WTC11 (cell line): ENCODE measurements around the gene ZNF256. TPM values are rescaled to one million over a fixed set of nuclear protein-coding genes. Genes with fewer than 3 reads are reported as not detected.

Source experiments
- ATAC-seq: fragments of 200-7000 bp; cut with Tn5 transposase; 2 replicates; pipeline ENCODE4 v1.10.0; 2021; ENCODE audit warnings: mild to moderate bottlenecking, moderate library complexity
- CTCF ChIA-PET: fragments of 300-600 bp; sonication (Branson Sonifier 250); formaldehyde crosslinking; loops from one replicate; lab custom pipeline; 2021; ENCODE audit warnings: antibody characterized with exemption; lab: Charles Lee
- POLR2A ChIA-PET: fragments of 350-600 bp; sonication (Branson Sonifier 250); formaldehyde crosslinking; loops from one replicate; lab custom pipeline; 2021; ENCODE audit warnings: antibody characterized with exemption; lab: Charles Lee
- DNase-seq: peaks from one replicate; pipeline ENCODE4 v3.0.0; 2021; ENCODE audit warnings: low spot score
- H3K27ac Mint-ChIP-seq: 2 replicates; pipeline ENCODE4 v1.8.0; 2021; ENCODE audit warnings: mixed read lengths
- H3K27me3 Mint-ChIP-seq: 2 replicates; pipeline ENCODE4 v1.8.0; 2021; ENCODE audit warnings: low read depth, mild to moderate bottlenecking, moderate library complexity, mixed read lengths
- H3K36me3 Mint-ChIP-seq: 2 replicates; pipeline ENCODE4 v1.8.0; 2021; ENCODE audit warnings: mixed read lengths
- H3K4me1 Mint-ChIP-seq: 2 replicates; pipeline ENCODE4 v1.8.0; 2022; ENCODE audit warnings: mixed read lengths
- H3K4me3 Mint-ChIP-seq: 2 replicates; pipeline ENCODE4 v1.8.0; 2021; ENCODE audit warnings: mild to moderate bottlenecking, moderate library complexity, mixed read lengths
- H3K9me3 Mint-ChIP-seq: 2 replicates; pipeline ENCODE4 v1.8.0; 2021; ENCODE audit warnings: mixed read lengths
- ATF3 ChIP-seq: sonication (generic); formaldehyde crosslinking; conservative IDR thresholded peaks from 2 replicates; pipeline ENCODE4 v1.8.1; 2022; ENCODE audit warnings: mild to moderate bottlenecking, missing genetic modification reagents
- CBFB ChIP-seq: sonication (generic); formaldehyde crosslinking; IDR thresholded peaks from 2 replicates; pipeline ENCODE4 v1.8.1; 2022; ENCODE audit warnings: mild to moderate bottlenecking, low read depth, missing genetic modification reagents
- ELF4 ChIP-seq: sonication (generic); formaldehyde crosslinking; IDR thresholded peaks from 2 replicates; pipeline ENCODE4 v1.8.1; 2022; ENCODE audit warnings: low read depth, mild to moderate bottlenecking, moderate library complexity, missing genetic modification reagents
- FOXJ3 ChIP-seq: sonication (generic); formaldehyde crosslinking; IDR thresholded peaks from 2 replicates; pipeline ENCODE4 v1.9.0; 2021; ENCODE audit warnings: missing genetic modification reagents, mild to moderate bottlenecking, borderline replicate concordance
- GRHL2 ChIP-seq: fragments of 250-450 bp; sonication (Bioruptor Pico); IDR thresholded peaks from 2 replicates; pipeline ENCODE4 v1.8.0; 2022; ENCODE audit warnings: mild to moderate bottlenecking, moderate library complexity; ENCODE audit not compliant: insufficient replicate concordance, severe bottlenecking
- HMGXB4 ChIP-seq: sonication (generic); formaldehyde crosslinking; IDR thresholded peaks from 2 replicates; pipeline ENCODE4 v1.8.1; 2023; ENCODE audit warnings: mild to moderate bottlenecking, moderate library complexity, missing genetic modification reagents
- IRF1 ChIP-seq: sonication (generic); formaldehyde crosslinking; IDR thresholded peaks from 2 replicates; pipeline ENCODE4 v1.8.0; 2023; ENCODE audit warnings: missing genetic modification reagents
- NFE2L1 ChIP-seq: sonication (generic); formaldehyde crosslinking; IDR thresholded peaks from 2 replicates; pipeline ENCODE4 v1.8.1; 2023; ENCODE audit warnings: missing genetic modification reagents
- NFYB ChIP-seq: sonication (generic); formaldehyde crosslinking; conservative IDR thresholded peaks from 2 replicates; pipeline ENCODE4 v1.8.0; 2022; ENCODE audit warnings: low read depth, missing genetic modification reagents
- NR3C1 ChIP-seq: sonication (generic); formaldehyde crosslinking; conservative IDR thresholded peaks from 2 replicates; pipeline ENCODE4 v1.8.1; 2023; ENCODE audit warnings: low read depth, mild to moderate bottlenecking, missing genetic modification reagents
- OVOL2 ChIP-seq: fragments of 250-450 bp; sonication (Bioruptor Pico); IDR thresholded peaks from 2 replicates; pipeline ENCODE4 v1.9.0; 2021; ENCODE audit warnings: mild to moderate bottlenecking, borderline replicate concordance
- PREB ChIP-seq: sonication (generic); formaldehyde crosslinking; IDR thresholded peaks from 2 replicates; pipeline ENCODE4 v1.8.1; 2022; ENCODE audit warnings: mild to moderate bottlenecking, missing genetic modification reagents, moderate library complexity, borderline replicate concordance
- PRRX2 ChIP-seq: fragments of 250-450 bp; sonication (Bioruptor Pico); IDR thresholded peaks from 2 replicates; pipeline ENCODE4 v1.8.0; 2021; ENCODE audit warnings: mild to moderate bottlenecking
- RORB ChIP-seq: fragments of 250-450 bp; sonication (Bioruptor Pico); IDR thresholded peaks from 2 replicates; pipeline ENCODE4 v1.9.0; 2021; ENCODE audit warnings: mild to moderate bottlenecking
- SP1 ChIP-seq: sonication (generic); formaldehyde crosslinking; conservative IDR thresholded peaks from 2 replicates; pipeline ENCODE4 v1.8.1; 2022; ENCODE audit warnings: missing genetic modification reagents
- STAT6 ChIP-seq: sonication (generic); formaldehyde crosslinking; conservative IDR thresholded peaks from 2 replicates; pipeline ENCODE4 v1.8.1; 2023; ENCODE audit warnings: mild to moderate bottlenecking, low read depth, missing genetic modification reagents, moderate library complexity
- TEAD4 ChIP-seq: sonication (generic); formaldehyde crosslinking; IDR thresholded peaks from 2 replicates; pipeline ENCODE4 v1.8.0; 2022; ENCODE audit warnings: mild to moderate bottlenecking, missing genetic modification reagents
- total RNA-seq: library from RNA; stranded (reverse); gene quantifications from 3 replicates; pipeline ENCODE4 v1.2.3, GENCODE V29; 2021
- TF ChIP-seq, protein P1 (sequence below): sonication (generic); formaldehyde crosslinking; IDR thresholded peaks from 2 replicates; pipeline ENCODE4 v1.8.0; 2022; ENCODE audit warnings: mild to moderate bottlenecking, missing genetic modification reagents
- TF ChIP-seq, protein P2 (sequence below): fragments of 250-450 bp; sonication (Bioruptor Pico); conservative IDR thresholded peaks from 2 replicates; pipeline ENCODE4 v1.9.0; 2021; ENCODE audit warnings: mild to moderate bottlenecking
- TF ChIP-seq, protein P3 (sequence below): fragments of 250-450 bp; sonication (Bioruptor Pico); IDR thresholded peaks from 2 replicates; pipeline ENCODE4 v1.9.0; 2021; ENCODE audit warnings: mild to moderate bottlenecking

ZNF256 gene
- total RNA-seq, 1 experiment from 2014 or later: 17.9 TPM

GRCh38 chr19:57907394-57907793 lies 40.1 kb downstream of the ZNF256 start (continued):
- TF ChIP-seq NFYB (CRISPR knock-in tag): no peak
- TF ChIP-seq PREB: no peak
- no peak for TF ChIP-seq RORB (CRISPR knock-in tag)
- no peak for TF ChIP-seq CBFB (CRISPR knock-in tag)
- TF ChIP-seq ELF4 (CRISPR knock-in tag): no peak

DNA sequence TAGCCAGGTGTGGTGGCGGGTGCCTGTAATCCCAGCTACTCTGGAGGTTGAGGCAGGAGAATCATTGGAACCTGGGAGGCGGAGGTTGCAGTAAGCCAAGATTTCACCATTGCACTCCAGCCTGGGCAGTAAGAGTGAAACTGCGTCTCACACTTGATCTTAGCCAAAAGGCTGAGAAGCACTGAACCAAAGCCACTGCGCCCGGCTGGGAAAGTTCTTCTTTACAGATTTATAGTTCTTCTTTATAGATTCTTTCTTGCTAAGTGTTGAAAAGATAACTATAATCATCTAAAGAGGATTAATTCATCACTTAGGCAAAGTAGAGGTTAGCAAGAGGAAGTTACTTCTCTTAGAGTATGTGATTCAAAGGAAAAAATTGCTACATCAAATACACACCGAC lies 42.2 kb downstream of the ZNF256 start:
- Mint-ChIP-seq H3K27me3 (no peaks in the 10 kb centered on the region), H3K4me1 (peaks cover 3% of the 10 kb centered on the region), H3K4me3 (no peak overlapping the region), H3K36me3 (peaks cover 26% of the 10 kb centered on the region), H3K9me3 (no peaks in the 10 kb centered on the region), H3K27ac (no peak overlapping the region)
- TF ChIP-seq, protein P1, sequence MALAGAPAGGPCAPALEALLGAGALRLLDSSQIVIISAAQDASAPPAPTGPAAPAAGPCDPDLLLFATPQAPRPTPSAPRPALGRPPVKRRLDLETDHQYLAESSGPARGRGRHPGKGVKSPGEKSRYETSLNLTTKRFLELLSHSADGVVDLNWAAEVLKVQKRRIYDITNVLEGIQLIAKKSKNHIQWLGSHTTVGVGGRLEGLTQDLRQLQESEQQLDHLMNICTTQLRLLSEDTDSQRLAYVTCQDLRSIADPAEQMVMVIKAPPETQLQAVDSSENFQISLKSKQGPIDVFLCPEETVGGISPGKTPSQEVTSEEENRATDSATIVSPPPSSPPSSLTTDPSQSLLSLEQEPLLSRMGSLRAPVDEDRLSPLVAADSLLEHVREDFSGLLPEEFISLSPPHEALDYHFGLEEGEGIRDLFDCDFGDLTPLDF (CRISPR knock-in tag): no peak
- no peak for TF ChIP-seq PRRX2 (CRISPR knock-in tag)
- no peak for TF ChIP-seq GRHL2 (CRISPR knock-in tag)
- no peak for TF ChIP-seq TEAD4 (CRISPR knock-in tag)
- CTCF ChIA-PET: no interaction called here
- ATAC-seq: no peak
- DNase-seq: no peak
- POLR2A ChIA-PET: no interaction called here

GRCh38 chr19:57903618-57904184 lies 43.8 kb downstream of the ZNF256 start:
- CTCF ChIA-PET: interaction anchor here (1.1 to 1.8 kb wide), 6 partner anchors 13 to 176 kb away, joined by 3 to 7 read pairs (median 4); partner anchors contain the start of genes ZNF417 and ZNF671
- Mint-ChIP-seq H3K27me3 (no peaks in the 10 kb centered on the region), H3K36me3 (peaks cover 17% of the 10 kb centered on the region), H3K27ac (no peak overlapping the region), H3K4me1 (peaks cover 3% of the 10 kb centered on the region), H3K9me3 (no peaks in the 10 kb centered on the region), H3K4me3 (no peak overlapping the region)
- DNase-seq (no peak), ATAC-seq (no peak)
- POLR2A ChIA-PET: interaction anchor here (0.6 kb wide), 1 partner anchor 37 kb away, joined by 3 read pairs; no protein-coding TSS in a partner anchor
- TF ChIP-seq SP1 (CRISPR knock-in tag) (no peak), HMGXB4 (no peak), TEAD4 (CRISPR knock-in tag) (no peak), FOXJ3 (CRISPR knock-in tag) (no peak), NFE2L1 (CRISPR knock-in tag) (no peak), NR3C1 (CRISPR knock-in tag) (no peak), STAT6 (CRISPR knock-in tag) (no peak), OVOL2 (CRISPR knock-in tag) (no peak), IRF1 (CRISPR knock-in tag) (no peak), ATF3 (no peak)
- TF ChIP-seq, protein P2, sequence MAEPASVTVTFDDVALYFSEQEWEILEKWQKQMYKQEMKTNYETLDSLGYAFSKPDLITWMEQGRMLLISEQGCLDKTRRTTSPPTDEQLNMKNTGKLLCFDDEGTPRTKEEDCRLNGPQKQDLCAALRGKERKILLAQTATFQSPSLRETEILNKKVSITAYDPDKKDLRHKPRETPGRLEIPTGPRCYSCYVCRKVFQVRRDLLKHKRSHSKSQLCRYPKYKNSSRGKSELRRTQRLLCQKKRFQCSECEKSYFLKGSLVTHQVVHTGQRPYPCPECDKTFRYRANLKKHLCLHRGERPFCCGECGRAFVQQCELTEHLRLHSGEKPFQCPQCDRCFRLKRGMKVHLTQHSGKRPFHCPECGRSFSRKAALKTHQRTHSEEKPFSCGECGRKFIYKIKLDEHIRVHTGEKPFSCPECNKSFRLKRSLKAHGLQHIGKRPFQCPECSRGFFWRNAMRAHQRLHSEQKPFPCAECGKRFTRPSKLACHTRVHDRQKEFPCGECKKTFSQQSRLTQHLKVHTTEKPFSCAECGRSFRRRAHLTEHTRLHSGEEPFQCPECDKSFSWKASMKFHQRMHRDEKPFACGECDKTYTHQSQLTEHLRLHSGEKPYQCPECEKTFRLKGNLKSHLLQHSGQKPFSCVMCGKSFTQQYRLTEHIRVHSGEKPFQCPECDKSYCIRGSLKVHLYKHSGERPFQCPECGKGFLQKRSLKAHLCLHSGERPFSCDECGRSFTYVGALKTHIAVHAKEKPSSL (CRISPR knock-in tag): no peak
- TF ChIP-seq, protein P3, sequence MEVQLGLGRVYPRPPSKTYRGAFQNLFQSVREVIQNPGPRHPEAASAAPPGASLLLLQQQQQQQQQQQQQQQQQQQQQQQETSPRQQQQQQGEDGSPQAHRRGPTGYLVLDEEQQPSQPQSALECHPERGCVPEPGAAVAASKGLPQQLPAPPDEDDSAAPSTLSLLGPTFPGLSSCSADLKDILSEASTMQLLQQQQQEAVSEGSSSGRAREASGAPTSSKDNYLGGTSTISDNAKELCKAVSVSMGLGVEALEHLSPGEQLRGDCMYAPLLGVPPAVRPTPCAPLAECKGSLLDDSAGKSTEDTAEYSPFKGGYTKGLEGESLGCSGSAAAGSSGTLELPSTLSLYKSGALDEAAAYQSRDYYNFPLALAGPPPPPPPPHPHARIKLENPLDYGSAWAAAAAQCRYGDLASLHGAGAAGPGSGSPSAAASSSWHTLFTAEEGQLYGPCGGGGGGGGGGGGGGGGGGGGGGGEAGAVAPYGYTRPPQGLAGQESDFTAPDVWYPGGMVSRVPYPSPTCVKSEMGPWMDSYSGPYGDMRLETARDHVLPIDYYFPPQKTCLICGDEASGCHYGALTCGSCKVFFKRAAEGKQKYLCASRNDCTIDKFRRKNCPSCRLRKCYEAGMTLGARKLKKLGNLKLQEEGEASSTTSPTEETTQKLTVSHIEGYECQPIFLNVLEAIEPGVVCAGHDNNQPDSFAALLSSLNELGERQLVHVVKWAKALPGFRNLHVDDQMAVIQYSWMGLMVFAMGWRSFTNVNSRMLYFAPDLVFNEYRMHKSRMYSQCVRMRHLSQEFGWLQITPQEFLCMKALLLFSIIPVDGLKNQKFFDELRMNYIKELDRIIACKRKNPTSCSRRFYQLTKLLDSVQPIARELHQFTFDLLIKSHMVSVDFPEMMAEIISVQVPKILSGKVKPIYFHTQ (CRISPR knock-in tag): no peak
